ENCODE data around the gene THSD7B. TPM values are rescaled to one million over a fixed set of nuclear protein-coding genes. Genes with fewer than 3 reads are reported as not detected.

Gene THSD7B
- total RNA-seq, 1 donor from 2014 or later = 0.22 TPM

DNA sequence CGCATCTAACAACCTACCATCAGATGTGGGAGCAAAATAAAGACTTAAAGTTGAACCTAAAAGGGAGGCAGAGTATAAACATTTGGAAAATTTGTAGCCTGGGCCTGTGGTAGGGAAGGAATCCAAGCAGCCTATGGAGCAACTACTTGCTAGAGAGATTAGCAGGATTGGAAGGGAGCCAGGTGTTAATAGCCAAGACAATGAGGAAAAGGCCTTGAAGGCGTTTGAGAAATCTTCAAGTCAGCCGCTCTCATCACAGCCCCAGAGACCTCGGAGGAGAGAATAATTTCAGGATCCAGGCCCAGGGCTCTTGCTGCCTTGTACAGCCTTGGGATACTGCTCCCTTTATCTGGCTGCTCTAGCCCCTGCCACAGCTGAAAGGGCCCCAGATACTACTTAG, 219.7 kb downstream of the THSD7B start:
- Mint-ChIP-seq H3K9me3 (peaks cover 8% of the 10 kb centered on the region), H3K4me1 (no peaks in the 10 kb centered on the region), H3K4me3 (no peak overlapping the region), H3K27me3 (ENCODE audit: low read depth) (peaks cover 30% of the 10 kb centered on the region), H3K36me3 (no peaks in the 10 kb centered on the region), H3K27ac (no peak overlapping the region)
- no peak for DNase-seq (ENCODE audit: low spot score in 2 of 2, unreplicated experiment in 2 of 2)
- TF ChIP-seq, protein P1, sequence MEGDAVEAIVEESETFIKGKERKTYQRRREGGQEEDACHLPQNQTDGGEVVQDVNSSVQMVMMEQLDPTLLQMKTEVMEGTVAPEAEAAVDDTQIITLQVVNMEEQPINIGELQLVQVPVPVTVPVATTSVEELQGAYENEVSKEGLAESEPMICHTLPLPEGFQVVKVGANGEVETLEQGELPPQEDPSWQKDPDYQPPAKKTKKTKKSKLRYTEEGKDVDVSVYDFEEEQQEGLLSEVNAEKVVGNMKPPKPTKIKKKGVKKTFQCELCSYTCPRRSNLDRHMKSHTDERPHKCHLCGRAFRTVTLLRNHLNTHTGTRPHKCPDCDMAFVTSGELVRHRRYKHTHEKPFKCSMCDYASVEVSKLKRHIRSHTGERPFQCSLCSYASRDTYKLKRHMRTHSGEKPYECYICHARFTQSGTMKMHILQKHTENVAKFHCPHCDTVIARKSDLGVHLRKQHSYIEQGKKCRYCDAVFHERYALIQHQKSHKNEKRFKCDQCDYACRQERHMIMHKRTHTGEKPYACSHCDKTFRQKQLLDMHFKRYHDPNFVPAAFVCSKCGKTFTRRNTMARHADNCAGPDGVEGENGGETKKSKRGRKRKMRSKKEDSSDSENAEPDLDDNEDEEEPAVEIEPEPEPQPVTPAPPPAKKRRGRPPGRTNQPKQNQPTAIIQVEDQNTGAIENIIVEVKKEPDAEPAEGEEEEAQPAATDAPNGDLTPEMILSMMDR (IDR thresholded peaks at IDR 0.05; ENCODE audit: unreplicated experiment) = no peak

DNA sequence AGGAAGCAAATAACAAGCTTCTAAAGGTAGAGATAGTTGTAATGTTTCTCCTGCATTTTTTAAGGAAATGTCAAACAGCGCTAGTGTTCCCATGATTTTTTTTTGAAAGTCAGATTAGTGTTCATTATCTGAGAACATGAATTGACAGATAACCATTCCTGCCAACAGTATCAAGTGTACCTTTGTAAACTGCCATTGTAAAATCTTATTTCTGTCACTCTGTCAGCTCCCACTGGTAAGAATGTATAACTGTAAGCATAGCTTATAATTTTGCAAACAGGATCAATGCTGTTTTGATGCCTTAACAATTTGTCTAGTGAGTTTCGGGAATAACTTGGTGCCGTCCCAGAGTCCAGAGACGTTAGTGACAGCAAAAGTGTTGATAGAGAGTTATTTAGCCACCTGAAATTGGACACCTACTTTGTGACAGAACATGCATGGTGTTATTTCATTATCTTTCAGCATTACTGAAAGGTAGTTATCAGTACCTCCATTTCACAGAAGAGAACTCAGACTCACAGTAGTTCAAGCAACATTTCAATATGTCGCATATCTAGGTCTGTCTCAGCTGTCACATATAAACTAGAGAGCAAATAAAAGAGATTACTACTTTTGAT, 221.4 kb downstream of the THSD7B start:
- H3K27me3 Mint-ChIP-seq (ENCODE audit: low read depth) = peaks cover 44% of the 10 kb centered on the region
- no peaks in the 10 kb centered on the region for H3K36me3 Mint-ChIP-seq
- no peak overlapping the region for H3K4me3 Mint-ChIP-seq
- TF ChIP-seq, protein P1 (IDR thresholded peaks at IDR 0.05; ENCODE audit: unreplicated experiment) = no peak
- no peak for DNase-seq (ENCODE audit: low spot score in 2 of 2, unreplicated experiment in 2 of 2)
- peaks cover 8% of the 10 kb centered on the region for H3K9me3 Mint-ChIP-seq
- H3K27ac Mint-ChIP-seq = no peak overlapping the region
- H3K4me1 Mint-ChIP-seq = no peaks in the 10 kb centered on the region

DNA sequence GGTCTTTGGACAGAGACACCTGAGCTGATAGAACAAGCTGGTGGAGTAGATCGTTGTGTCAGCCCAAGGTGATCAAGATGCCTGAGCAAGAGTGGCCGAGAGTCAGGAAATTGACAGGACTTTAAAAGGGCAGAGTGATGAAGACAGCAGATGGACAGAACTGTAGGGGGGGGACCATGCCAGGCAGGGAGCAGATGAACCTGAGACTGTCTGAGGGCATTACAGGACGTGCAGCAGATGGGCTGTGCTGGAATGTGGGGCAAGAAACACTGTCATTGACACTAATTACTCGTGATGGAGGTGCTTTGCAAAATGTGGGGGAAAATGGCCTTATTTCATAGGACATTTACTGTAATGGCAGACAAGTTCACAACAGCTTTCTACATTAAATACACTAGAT, 225.0 kb downstream of the THSD7B start:
- H3K36me3 Mint-ChIP-seq = no peaks in the 10 kb centered on the region
- DNase-seq (ENCODE audit: low spot score in 2 of 2, unreplicated experiment in 2 of 2) = no peak
- peaks cover 8% of the 10 kb centered on the region for H3K9me3 Mint-ChIP-seq
- H3K4me3 Mint-ChIP-seq = no peak overlapping the region
- no peaks in the 10 kb centered on the region for H3K4me1 Mint-ChIP-seq
- peaks cover 74% of the 10 kb centered on the region for H3K27me3 Mint-ChIP-seq (ENCODE audit: low read depth)
- TF ChIP-seq, protein P1 (IDR thresholded peaks at IDR 0.05; ENCODE audit: unreplicated experiment) = no peak
- no peak overlapping the region for H3K27ac Mint-ChIP-seq

DNA sequence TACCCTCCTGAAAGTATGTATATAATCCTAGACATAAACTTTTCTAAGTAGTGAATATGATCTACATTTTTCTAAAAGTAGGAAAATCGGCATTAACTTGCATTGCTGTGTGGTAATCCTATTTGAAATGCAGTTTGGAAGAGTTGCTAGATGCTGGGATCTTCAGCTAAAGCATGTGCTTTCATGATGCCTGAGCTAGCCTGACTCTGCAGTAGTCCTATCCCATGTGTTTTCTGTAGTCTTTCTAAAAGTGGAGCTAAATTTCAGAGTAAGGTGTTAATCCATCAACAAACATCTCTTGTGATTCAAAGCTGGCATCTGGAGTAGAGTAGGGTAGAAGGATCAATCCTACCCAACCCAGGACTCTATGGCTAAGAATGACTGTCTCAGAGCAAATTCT, 229.4 kb downstream of the THSD7B start:
- Mint-ChIP-seq H3K36me3 (no peaks in the 10 kb centered on the region), H3K27ac (no peak overlapping the region), H3K27me3 (ENCODE audit: low read depth) (peaks cover 86% of the 10 kb centered on the region), H3K9me3 (no peaks in the 10 kb centered on the region), H3K4me3 (no peak overlapping the region), H3K4me1 (no peaks in the 10 kb centered on the region)
- DNase-seq (ENCODE audit: low spot score in 2 of 2, unreplicated experiment in 2 of 2) = no peak
- TF ChIP-seq, protein P1 (IDR thresholded peaks at IDR 0.05; ENCODE audit: unreplicated experiment) = no peak

DNA sequence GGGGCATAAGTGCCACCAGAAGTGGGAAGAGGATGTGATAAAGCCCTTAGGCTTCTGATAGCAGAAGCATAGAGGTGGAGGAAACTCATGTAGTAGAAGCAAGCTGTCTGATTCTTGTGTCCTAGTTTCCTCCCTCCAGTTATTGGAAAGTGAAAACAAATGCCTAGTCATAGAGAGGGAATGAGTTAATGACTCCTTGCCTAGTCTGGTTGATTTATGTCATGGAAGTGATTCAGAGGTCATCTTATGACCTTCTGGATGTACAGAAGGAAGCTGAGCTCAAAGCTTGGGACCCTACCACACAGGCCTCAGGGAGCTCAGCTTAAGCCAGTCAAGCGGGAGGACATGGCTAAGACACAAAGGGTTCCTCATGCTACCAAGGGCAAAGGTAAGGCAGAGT, 232.2 kb downstream of the THSD7B start:
- Mint-ChIP-seq H3K27ac (no peak overlapping the region), H3K27me3 (ENCODE audit: low read depth) (peaks cover 83% of the 10 kb centered on the region), H3K4me3 (no peak overlapping the region), H3K4me1 (no peaks in the 10 kb centered on the region), H3K36me3 (no peaks in the 10 kb centered on the region), H3K9me3 (no peaks in the 10 kb centered on the region)
- DNase-seq (ENCODE audit: low spot score in 2 of 2, unreplicated experiment in 2 of 2) = no peak
- TF ChIP-seq, protein P1 (IDR thresholded peaks at IDR 0.05; ENCODE audit: unreplicated experiment) = no peak

DNA sequence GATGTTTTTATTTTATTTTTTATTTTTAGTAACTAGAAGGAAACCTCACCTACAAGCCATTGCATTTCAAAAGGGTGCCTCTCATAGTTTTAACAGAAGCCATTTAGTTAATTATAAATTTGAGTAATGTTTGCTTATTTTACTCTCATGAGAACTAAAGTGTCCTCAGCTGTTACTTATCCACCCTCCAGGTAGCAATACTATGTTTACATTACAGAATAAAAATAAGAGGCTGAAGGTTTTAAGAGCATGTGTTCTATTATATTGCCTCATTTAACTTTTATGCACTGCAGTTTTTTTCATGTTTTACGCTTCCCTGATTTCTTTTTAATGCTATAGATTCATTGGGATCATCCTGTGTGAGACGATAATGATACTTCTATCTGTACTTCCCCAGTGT, 235.5 kb downstream of the THSD7B start:
- peaks cover 3% of the 10 kb centered on the region for H3K4me1 Mint-ChIP-seq
- DNase-seq (ENCODE audit: low spot score in 2 of 2, unreplicated experiment in 2 of 2) = no peak
- TF ChIP-seq, protein P1 (IDR thresholded peaks at IDR 0.05; ENCODE audit: unreplicated experiment) = no peak
- H3K27me3 Mint-ChIP-seq (ENCODE audit: low read depth) = peaks cover 78% of the 10 kb centered on the region
- no peak overlapping the region for H3K27ac Mint-ChIP-seq
- H3K36me3 Mint-ChIP-seq = no peaks in the 10 kb centered on the region
- H3K4me3 Mint-ChIP-seq = no peak overlapping the region
- H3K9me3 Mint-ChIP-seq = no peaks in the 10 kb centered on the region

Measured in mesothelial cell of epicardium (in vitro differentiated cells).